HG02840 (cell line): Measurements from ENCODE around the gene DLST.

Source experiments
- ATAC-seq: cut with Tn5 transposase; IDR thresholded peaks from one replicate; pipeline ENCODE4 v1.9.1; 2021; ENCODE audit warnings: mild to moderate bottlenecking, moderate library complexity, moderate number of reproducible peaks; ENCODE audit not compliant: unreplicated experiment, low FRiP score

DLST gene

DNA sequence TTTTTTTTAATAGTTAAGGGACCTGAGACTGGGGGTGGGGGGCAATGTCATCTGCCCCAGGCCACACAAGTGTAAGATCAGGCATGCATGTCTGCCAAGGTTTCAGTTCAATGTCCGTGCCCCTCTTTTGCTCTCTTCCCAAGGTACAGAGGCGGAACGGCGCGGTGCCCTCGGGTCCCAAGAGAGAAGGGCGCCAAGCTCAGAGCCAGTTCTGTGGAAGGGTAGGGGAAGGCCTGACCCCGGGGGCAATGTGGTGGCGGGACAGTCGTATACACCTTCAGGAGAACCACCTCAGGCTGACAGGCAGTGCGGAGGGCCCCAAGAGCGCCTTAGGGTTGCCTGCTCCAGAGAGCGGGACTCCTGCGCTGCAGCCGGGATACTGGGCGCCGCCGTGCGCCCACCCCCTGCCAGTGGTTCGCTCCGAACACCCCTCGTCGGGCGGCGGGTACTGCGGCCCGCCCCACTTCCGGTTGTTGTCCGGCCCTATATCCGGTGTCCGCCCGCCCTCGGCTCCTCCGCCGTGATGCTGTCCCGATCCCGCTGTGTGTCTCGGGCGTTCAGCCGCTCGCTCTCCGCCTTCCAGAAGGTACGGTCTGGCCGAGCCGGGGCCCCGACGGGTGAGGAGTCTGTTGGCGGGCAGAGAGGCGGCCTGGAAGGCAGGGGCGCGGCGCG lies at the start of gene DLST:
Gene DLST, plus strand, starts transcription at position 486 of the 672 bp plus-strand sequence. Its CDS starts 38 bp downstream, at position 524.
- ATAC-seq, result peak; percentile 96

DNA sequence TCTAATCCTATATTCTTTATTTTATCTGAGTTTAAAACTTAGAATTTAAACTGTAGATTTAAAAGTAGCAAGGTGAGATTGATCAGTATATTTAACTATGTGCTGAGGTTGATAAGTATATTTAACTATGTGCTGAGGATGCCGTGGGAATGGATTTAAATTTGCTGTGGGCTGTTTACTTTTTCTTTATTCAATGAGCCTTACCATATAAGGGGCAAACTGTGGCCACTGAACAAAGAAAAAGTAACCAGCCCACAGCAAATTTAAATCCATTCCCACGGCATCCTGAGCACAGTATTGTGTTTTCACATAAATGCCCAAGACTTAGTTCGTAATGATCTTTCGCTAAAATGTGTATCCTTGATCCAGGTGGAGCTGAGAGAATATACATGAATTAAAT lies 48.9 kb upstream of the DLST start:
- ATAC-seq, result no peak

DNA sequence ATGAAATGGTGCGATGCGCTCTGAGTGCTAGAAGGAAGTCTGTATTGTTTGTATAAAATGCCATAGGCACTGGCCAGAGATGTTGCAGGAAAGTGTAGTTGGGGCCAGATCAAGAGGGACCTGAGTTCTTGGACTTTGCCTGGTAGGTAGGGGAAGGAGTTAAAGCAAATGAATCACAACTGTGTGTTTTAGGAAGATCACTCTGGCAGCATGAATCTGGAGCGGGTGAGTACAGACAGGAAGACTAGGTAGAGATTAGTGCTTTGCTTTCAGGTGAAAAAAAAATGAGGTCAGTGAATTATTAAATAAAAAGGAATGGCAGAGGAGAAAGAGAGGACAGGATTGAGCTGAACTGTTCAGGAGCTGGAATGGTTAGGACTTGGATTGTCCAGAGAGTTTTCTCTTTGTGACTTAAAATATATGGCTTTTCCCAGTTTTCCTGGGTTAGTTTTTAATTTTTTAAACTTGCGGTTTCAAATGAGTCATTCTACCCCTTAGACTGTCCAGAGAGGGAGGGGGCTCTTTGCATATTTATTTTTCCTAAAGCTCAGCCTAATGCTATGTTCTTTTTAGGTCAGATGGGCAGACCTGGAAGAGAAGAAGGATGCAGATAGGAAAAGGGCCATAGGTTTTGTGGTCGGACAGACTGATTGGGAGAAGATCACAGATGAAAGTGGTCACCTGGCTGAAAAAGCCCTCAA lies 46.9 kb upstream of the DLST start:
- no peak for ATAC-seq

DNA sequence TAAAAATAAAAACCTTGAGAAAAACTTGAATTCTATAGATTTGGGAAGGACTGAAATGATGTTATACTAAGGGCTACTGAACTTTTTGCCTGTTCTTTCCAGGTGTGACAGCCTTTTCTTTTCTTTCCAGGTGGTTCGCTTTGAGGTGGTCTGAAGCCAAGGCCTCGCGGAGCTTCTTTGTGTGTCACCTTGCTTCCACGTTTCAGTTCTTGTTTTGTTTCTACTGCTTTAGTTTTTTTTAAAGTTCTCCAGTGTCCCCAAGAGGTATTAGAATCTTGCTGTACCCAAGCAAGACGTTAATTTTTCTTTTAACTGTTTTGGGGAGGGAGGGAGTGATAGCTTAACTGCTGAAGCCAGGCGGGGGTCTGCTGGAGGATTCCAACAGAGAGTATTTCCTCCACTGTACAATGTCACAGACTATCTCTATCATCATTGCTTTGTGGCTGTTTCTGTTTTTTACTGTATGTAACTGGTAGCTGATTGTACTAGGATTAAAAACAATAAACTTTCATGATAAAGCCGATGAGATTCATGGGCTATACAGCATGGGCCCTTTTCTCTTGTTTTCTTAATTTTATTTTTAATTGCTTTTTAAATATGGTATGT lies 46.0 kb upstream of the DLST start:
- ATAC-seq, result no peak

DNA sequence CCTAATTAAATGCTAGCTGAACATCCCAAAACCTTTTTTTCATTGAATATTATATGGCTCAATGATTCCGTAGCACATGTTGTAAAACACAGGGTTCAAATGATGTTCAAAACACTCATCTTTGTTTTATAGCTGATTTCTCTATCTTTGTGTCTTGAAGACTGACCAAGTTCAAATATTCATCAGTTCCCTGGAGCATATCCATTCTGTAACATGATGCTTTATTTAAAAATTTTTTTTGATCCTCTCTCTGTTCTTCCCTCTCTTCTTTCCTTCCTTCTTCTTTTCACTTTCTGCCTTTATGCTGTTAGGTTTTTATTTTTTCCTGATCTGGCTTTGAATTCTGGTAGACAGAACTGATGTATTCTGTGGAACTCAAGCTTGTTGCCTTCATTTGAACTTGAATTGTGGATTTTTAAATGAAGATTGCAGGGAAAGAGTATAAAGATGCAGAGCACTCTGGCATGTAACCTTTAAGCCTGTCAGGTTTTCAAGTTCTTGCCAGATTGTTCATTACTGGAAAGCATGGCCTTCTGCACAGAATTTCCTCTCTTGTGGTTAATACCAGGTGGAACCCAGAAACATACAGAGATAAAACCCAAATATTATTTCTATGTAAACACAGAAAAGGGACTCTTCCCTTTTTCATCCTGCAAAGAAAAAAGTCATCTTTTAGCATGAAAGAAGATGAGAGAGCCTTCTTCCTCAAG lies 45.3 kb upstream of the DLST start:
- no peak for ATAC-seq

DNA sequence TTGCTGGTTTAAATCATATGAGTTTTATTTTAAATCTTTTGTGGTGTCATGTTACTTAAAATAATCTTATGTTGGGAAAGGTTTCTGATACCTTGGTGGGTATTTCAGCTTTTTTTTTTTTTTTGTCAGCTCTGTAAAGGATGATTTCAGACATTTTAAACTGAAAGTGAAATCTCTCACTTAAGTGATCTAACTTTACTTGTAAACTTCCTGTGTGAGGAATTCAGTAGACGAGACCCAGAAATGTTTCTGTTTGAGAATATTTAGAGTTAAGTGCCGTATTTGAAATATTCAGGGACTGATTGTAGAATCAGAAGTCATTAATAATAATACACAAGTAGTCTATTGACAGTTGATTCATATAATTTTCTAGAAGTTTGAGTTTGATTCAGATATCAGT lies 43.5 kb upstream of the DLST start:
- ATAC-seq, result no peak

DNA sequence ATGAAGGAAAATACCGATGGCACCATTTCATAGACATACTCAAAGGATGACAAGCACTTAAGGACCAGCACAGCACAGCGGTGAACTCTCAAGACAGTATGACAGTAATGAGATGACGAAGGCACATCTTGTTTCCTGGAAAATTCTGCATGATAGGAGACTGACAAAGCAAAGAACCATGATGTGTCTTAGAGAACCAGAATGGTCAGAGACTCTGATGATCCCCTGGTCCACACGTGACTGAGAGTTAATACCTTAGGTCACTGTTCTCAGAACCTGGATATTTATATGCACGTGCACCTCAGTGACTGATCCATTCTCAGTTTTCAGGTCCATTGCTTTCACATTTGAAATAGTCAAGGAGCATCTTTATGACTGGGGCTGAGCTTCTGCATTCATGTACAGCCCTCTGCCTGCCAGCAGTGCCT lies 41.1 kb upstream of the DLST start:
- ATAC-seq, result no peak

DNA sequence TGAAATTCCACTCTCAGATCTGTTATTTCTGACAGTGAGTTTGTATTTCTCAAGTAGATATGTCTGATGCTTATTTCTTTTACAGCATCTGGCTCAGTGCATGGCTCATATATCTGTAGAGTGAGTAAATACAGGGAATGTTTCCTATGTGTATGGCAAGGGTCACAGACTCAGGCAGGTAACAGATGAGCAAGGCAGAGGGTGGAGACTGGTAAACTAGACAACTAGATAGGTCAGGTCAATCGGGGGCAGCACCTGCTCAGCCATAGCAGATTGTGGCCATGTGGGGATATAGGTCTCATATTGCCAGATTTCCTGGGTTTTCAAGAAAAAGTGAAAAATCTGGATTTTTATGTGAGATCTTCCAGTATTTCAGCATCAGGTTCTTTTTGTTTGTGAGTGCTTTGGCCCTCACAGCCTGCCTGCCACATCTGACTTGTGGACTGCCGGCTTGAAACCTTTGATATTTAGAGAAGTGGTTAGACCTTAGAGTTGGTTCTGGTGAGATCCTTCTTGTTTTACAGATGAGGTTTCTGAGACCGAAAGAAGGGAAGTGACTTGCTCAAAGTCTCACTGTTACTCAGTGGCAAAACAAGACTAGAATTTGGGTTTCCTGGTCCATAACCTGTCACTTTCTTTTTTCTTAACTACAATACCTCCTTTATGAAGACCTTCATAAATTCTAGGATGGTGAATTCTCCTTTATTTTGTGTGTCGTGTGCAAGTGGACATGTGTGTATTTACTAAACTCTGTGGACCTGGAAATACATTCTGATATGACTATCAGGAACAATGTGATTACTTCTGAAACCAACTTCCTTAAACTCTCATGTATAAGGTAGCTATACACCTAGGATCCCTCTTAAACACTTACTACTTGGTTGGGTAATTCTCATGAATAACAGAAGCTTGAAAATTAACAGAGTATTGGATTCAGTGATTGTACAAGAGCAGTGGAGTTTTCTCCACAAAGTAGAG lies 40.2 kb upstream of the DLST start:
- ATAC-seq, result peak; percentile 67

DNA sequence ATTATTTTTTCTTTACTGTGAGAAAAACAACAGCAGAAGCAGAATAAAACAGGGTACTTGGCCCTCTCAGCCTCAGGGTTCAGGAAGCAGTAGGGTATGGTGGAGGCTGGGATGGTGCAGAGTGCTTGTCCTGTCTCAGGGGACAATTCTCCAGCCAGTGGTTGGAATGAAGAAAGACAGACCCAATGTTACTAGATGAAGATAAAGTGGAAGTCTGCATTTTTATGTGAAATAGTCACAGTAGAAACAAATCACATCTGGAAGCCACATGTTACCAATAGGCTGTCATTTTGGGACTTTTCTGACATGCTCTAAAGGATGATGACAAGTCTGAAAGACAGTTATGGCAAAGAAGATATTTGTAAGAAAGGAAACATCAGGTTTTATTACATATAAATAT lies 38.1 kb upstream of the DLST start:
- ATAC-seq, result no peak

DNA sequence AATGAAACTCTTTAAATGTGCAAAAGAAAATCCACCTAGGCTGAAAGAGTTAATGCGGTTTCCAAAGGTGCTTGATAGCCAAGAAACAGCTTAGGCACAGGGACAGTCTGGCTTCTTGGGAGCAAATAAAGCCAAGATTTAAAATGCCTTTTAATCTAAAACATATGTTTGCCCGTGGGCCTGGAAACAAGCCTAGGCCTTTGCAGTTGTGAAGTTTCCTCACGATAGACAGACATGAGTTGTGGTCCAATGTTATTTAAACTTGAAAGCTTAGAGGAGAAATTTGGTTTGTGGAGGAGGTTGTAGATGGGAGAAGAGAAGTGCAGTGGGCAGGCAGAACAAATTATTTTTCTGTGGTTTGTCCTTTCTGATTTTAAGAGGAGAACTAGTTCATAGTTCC lies 35.5 kb upstream of the DLST start:
- no peak for ATAC-seq

DNA sequence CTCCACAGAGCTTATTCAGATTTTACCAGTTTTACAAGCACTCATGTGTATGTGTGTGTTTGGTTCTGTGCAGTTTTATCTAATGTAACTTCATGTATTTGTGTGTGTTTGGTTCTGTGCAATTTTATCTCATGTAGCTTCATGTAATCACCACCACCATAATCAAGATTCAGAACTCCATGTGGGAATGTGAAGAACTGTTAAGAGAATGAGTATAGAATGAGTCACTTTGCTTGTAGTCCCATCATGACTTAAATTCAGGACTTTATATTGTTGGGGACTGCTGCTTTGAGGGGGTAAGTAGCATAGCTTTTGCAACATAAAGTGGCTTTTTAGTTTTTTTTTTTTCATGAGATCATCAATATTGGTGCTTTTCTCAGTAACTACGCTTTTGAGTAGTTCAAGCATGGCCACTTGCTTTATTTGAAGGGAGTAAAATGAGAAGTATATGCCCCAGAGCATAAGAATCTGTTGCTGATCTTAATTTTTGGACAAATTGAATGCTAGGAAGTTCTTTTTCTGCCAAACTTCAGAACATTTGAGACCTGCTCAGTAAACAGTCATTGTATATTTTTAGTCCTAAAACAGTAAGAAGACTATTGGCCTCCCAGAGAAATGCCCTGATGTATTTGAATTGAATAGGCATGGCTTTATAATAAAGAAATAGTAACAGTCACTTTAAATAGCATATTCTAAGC lies 34.6 kb upstream of the DLST start:
- no peak for ATAC-seq

DNA sequence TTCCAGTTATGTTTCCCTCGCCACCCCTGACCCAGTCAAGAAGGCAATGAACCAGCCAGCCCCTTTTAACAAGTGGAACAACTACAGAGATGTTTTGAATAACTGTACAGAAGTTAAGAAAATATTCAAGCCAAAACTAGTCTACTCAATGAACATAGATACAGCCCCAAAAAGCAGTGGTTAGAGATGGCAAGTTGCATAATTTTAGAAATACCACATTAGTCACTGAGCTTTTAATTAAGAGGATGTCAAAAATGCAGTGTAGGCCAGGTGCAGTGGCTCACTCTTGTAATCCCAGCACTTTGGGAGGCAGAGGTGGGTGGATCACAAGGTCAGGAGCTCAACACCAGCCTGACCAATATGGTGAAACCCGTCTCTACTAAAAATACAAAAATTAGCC lies 32.9 kb upstream of the DLST start:
- no peak for ATAC-seq

DNA sequence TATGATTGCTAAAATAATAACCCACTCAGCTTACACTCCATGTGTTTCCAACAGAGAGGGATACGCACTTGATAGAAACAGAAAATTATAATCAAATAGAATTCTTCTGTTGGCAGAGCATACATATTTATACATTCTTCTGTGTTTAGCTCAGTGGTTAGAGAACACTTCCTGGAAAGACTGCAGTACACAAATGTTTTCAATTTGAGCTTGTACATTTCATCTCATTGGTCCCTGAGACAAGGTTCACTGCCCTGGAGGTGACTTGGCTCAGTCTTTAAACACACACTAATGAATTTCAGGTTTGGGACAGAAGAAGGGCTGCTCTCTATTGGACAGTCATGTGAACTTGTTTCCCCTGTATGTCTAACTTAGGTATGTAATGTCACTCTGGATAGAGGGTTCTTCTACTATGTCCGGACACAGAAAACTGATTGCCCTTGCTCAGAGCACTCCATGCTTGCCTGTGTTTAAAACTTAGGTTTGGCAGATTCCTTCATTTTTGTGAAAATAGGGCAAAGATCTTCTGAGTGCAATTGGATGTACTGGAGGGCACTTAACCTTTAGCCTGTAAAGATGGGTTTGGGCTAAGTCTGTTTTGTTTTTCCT lies 28.7 kb upstream of the DLST start:
- ATAC-seq, result no peak

DNA sequence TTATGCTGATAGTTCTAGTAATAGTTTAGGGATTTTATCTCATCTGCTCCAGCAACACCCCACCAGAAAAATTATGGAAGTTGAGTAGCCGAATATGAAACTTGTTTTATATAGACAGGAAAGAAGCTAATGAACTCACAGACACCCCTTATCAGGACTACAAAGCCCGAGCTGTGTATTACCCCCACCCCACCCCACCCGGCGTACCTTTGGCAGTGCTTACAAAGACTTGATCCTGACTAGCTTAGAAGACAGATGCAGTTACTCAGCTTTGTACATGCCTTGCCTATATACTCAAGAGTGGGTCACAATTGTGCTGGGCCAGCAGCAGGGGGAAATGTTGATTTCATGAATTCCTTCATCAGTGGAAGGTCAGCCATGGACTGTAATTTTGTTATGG lies 28.1 kb upstream of the DLST start:
- ATAC-seq, result no peak

DNA sequence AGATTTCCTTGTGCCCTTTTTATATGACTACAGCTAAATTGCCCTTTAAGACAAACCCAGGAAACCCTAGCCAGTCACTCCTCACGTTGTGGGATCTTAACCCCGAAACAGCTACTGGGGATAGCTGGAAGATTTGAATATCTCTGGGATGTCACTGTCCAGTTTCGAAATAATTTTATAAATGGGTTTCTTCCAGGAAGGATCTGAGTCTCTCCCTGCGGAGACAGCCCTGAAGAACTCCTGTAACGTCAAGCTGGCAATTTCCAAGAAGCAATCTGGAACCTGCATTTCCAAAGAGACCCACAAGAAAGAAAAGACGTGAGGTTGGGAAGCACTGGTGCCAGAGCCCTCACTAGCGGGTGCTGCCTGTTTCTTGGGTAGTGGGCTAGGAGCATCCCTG lies 26.7 kb upstream of the DLST start:
- ATAC-seq, result no peak

DNA sequence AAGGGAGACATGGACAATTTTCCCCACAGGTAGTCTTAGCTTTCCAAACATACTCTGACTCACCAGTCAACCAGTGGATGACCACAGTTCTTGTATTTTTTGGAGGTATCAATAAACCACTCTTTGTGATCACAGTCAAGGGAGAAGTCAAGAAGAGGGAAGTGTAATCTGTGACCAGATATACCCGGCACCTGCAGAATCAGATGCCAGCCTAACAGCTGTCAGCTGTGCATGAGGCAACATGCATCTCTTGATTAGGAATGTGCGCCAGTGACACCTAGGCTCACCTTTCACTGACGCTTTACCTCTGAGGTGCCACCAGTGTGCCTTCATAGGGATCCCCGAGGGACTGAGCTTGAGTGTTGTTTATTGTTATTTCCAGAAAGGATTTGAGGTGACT lies 25.8 kb upstream of the DLST start:
- ATAC-seq, result no peak

DNA sequence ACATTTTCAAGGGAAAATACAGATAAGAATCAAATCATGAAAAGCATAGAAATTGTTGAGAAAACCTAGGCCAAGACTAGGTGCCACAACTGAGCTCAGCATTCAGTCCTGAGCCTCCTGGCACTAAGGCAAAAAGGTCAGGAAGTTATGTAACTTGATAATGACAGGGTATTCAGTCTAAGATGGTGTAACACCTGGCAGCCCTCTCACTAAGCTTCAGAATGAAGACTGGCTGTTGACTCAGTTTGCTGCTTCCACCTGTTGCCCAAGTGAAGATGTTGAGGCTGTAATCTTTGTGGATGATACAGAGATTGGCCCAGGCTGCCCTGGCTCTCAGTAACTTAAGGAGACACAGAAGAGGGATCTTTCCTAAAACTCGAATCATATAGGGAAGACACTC lies 25.4 kb upstream of the DLST start:
- no peak for ATAC-seq

DNA sequence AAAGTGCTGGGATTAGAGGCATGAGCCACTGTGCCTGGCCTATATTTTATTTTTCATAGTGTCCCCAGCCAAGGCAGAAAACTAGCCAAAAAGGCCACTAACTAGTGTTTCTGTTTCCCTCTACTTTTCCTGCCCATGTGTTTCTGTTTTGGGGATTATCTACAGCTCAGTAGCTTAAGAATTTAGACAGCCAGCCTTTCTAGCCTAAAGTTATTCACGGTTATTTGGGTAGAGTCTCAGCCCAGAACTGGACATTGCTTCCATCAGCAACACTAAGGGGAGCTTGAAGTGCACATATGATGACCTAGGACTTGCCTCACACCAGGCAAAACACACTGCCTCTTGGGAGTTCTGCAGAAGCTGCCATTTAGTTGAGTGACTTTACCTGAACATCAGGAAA lies 23.7 kb upstream of the DLST start:
- no peak for ATAC-seq
